Parathyroid adenoma (tissue), 2 donors: ENCODE results near the gene SPDYE16.
"Not testable (repeated sequence)": the region's sequence is repeated elsewhere in the genome, so short reads cannot be mapped to it uniquely, and the experiment has no call there.

Source experiments
- H2AFZ ChIP-seq: fragments of 300-600 bp; sonication (generic); one replicate; pipeline ENCODE4 v1.7.0; 2017; ENCODE audit warnings: antibody characterized with exemption, mild to moderate bottlenecking
- H3K27ac ChIP-seq: fragments of 300-600 bp; sonication (generic); one replicate; pipeline ENCODE4 v1.7.0; 2017
- H3K27me3 ChIP-seq: fragments of 300-600 bp; sonication (generic); one replicate; pipeline ENCODE4 v1.7.0; 2017; ENCODE audit warnings: low read length; ENCODE audit not compliant: control insufficient read depth, insufficient read depth
- H3K36me3 ChIP-seq: fragments of 300-600 bp; sonication (generic); one replicate; pipeline ENCODE4 v1.7.0; 2017; ENCODE audit warnings: low read length; ENCODE audit not compliant: control insufficient read depth, insufficient read depth
- H3K4me1 ChIP-seq: fragments of 300-600 bp; sonication (generic); one replicate; pipeline ENCODE4 v1.7.0; 2017; ENCODE audit warnings: control low read depth
- H3K4me2 ChIP-seq: fragments of 300-600 bp; sonication (generic); one replicate; pipeline ENCODE4 v1.7.0; 2017; ENCODE audit warnings: low read length
- H3K4me3 ChIP-seq: fragments of 300-600 bp; sonication (generic); one replicate; pipeline ENCODE4 v1.7.0; 2017; ENCODE audit warnings: low read depth, low read length
- H3K79me2 ChIP-seq: fragments of 300-600 bp; sonication (generic); one replicate; pipeline ENCODE4 v1.7.0; 2017; ENCODE audit warnings: control low read depth
- H3K9ac ChIP-seq: fragments of 300-600 bp; sonication (generic); one replicate; pipeline ENCODE4 v1.7.0; 2017; ENCODE audit warnings: mild to moderate bottlenecking
- H3K9me3 ChIP-seq: fragments of 300-600 bp; sonication (generic); one replicate; pipeline ENCODE4 v1.7.0; 2017; ENCODE audit warnings: low read length; ENCODE audit not compliant: control insufficient read depth
- TF ChIP-seq, protein P1 (sequence below): fragments of 300-600 bp; sonication (generic); IDR thresholded peaks from one replicate; pipeline ENCODE4 v1.7.0; 2017; ENCODE audit warnings: antibody characterized with exemption, mild to moderate bottlenecking
- donor health status: primary hyperparathyroidism.

The SPDYE16 gene

DNA sequence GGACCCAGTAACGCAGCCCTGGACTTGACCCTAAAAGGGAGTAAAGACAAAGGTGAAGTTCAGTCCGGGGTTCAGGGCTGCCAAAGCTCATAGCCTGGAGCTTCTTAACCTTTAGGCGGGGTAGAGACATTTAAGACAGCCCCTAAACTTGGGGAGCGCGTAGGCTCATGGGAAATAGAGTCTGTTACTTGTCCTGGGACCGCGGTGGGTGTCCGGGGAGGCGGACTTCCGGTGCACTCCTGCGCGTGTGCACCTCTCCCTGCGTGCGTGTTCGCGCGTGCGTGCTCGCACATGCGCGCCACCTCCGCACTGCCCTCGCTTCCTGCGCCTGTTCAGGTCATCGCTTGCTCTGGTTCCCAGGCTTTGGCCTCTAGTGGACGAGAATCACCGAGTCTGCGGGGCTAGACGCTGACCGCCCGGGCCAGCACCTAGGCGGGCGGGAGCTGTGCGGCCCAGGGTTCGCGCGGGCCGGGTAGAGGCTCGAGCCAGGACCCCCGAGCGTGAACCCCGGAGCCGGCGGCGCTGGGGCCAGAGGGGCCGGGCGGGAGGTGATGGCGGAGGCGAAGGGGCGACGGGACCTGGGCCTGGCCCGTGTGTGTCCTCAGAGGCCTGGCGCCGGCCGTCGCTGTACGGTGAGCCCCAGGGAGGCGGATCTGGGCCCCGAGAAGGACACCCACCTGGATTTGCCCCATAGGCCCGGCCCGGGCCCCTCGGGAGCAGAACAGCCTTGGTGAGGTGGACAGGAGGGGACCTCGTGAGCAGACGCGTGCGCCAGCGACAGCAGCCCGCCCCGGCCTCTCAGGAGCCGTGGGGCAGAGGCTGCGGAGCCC is 6.1 kb upstream of the SPDYE16 start:
- not testable (repeated sequence) for H3K36me3 ChIP-seq, H3K4me1 ChIP-seq, H3K27me3 ChIP-seq, H3K9me3 ChIP-seq
- Histone ChIP-seq H3K4me2 (peak overlapping the region; percentile 66), H3K27ac (peak overlapping the region; percentile 89), H2AFZ (peak overlapping the region; percentile 99), H3K79me2 (peaks cover 11% of the 10 kb centered on the region), H3K4me3 (peak overlapping the region; percentile 79), H3K9ac (peak overlapping the region; percentile 81)

DNA sequence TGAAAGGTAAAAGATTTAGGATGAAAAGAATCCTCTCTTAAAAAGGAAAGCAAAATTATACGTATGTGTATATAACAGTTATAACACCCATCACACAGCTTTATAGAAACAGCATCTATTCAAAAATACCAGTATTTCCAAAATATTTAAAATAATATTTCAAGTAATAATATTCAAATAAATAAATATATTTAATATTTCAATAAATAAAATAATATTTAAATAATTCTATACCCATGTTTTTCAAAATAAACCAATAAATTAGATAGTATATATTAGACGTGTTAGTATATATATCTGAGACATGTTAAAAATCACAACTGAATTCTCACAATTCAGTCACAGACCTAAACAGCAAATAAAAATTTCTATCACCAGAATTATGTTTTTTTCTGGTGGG is 11.5 kb downstream of the SPDYE16 start:
- H3K36me3 ChIP-seq, H3K4me3 ChIP-seq, H3K4me1 ChIP-seq, H3K27ac ChIP-seq, H3K79me2 ChIP-seq, H2AFZ ChIP-seq, H3K9me3 ChIP-seq, H3K27me3 ChIP-seq, H3K9ac ChIP-seq, H3K4me2 ChIP-seq: not testable (repeated sequence)

GRCh38 chr7:76526183-76526582 is 16.9 kb downstream of the SPDYE16 start:
- not testable (repeated sequence) for H3K4me1 ChIP-seq, H3K79me2 ChIP-seq, H3K4me3 ChIP-seq, H3K4me2 ChIP-seq, H3K27me3 ChIP-seq, H3K36me3 ChIP-seq, H3K9me3 ChIP-seq, H2AFZ ChIP-seq, H3K27ac ChIP-seq, H3K9ac ChIP-seq

GRCh38 chr7:76516932-76517331 is 26.2 kb downstream of the SPDYE16 start:
- not testable (repeated sequence) for H3K4me1 ChIP-seq, H3K9ac ChIP-seq, H3K4me3 ChIP-seq, H3K79me2 ChIP-seq, H3K36me3 ChIP-seq, H3K9me3 ChIP-seq, H2AFZ ChIP-seq, H3K4me2 ChIP-seq, H3K27me3 ChIP-seq, H3K27ac ChIP-seq

GRCh38 chr7:76515999-76516443 is 27.1 kb downstream of the SPDYE16 start:
- Histone ChIP-seq H3K27me3 (no peaks in the 10 kb centered on the region), H3K9me3 (no peaks in the 10 kb centered on the region), H3K4me1 (no peaks in the 10 kb centered on the region), H3K4me3 (no peak overlapping the region), H3K79me2 (no peaks in the 10 kb centered on the region), H3K27ac (no peak overlapping the region), H3K4me2 (no peak overlapping the region), H3K36me3 (no peaks in the 10 kb centered on the region), H2AFZ (no peak overlapping the region), H3K9ac (no peak overlapping the region)
- TF ChIP-seq, protein P1, sequence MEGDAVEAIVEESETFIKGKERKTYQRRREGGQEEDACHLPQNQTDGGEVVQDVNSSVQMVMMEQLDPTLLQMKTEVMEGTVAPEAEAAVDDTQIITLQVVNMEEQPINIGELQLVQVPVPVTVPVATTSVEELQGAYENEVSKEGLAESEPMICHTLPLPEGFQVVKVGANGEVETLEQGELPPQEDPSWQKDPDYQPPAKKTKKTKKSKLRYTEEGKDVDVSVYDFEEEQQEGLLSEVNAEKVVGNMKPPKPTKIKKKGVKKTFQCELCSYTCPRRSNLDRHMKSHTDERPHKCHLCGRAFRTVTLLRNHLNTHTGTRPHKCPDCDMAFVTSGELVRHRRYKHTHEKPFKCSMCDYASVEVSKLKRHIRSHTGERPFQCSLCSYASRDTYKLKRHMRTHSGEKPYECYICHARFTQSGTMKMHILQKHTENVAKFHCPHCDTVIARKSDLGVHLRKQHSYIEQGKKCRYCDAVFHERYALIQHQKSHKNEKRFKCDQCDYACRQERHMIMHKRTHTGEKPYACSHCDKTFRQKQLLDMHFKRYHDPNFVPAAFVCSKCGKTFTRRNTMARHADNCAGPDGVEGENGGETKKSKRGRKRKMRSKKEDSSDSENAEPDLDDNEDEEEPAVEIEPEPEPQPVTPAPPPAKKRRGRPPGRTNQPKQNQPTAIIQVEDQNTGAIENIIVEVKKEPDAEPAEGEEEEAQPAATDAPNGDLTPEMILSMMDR: peak; percentile 71

DNA sequence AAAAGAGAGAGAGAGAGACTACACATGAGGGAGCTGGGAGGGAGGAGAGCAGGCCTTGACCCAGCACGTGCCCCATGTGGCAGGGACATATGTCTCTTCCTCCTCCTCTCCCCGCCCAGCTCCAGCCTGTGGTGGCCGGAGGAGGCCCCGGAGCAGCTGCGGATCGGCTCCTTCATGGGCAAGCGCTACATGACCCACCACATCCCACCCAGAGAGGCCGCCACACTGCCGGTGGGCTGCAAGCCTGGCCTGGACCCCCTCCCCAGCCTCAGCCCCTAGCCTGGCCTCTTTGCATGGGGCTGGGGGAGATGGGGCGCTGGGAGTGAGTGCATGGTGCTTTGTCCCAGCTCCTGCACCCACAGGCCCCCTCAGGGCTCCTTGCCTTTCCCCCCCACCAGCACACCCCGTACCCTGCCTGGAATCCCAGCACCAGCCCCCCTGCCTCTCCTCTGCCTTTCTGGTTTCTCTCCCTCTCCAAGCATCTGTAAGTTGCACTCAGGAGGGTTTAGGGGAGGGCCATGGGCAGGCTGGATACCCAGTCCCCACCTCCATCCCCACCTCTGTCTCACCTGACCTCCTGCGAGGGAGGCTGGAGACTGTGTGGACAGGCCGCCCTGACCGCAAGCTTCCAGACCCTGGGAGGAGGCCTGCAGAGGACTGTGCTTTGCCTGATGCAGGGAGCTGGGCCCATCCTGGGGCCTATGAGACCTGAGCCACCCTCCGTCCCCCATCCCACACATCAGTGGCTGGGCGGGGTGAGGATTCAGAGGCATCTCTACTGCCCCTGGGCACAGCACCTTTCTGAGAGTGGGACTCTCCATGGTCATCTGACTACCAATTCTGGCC is 27.9 kb downstream of the SPDYE16 start:
- no peak overlapping the region for H3K4me3 ChIP-seq

More for the DNA sequence above, 27.9 kb downstream of the SPDYE16 start:
- Histone ChIP-seq H3K9ac (no peak overlapping the region), H3K4me1 (no peaks in the 10 kb centered on the region), H3K27me3 (no peaks in the 10 kb centered on the region), H2AFZ (no peak overlapping the region), H3K79me2 (no peaks in the 10 kb centered on the region), H3K9me3 (no peaks in the 10 kb centered on the region), H3K36me3 (no peaks in the 10 kb centered on the region), H3K27ac (no peak overlapping the region), H3K4me2 (no peak overlapping the region)
- TF ChIP-seq, protein P1: no peak
